ENCODE results near the gene IL6ST. TPM values are rescaled to one million over a fixed set of nuclear protein-coding genes. Genes with fewer than 3 reads are reported as not detected.

IL6ST gene
- total and polyA plus RNA-seq, 9 donors: 45.9 to 406 (median 169) TPM

- Histone ChIP-seq H3K36me3 (no peaks in the 10 kb centered on the region), H3K27ac (no peak overlapping the region), H3K4me3 (no peak overlapping the region), H3K9me3 (no peaks in the 10 kb centered on the region), H3K27me3 (no peaks in the 10 kb centered on the region), H3K4me1 (ENCODE audit: insufficient read depth) (no peaks in the 10 kb centered on the region)
- intact Hi-C loops (cut with DNase I): loop anchor here (5.0 to 10.0 kb wide), 3 partner anchors 268 to 273 kb away; no protein-coding TSS in a partner anchor
- TF ChIP-seq EP300 (IDR thresholded peaks at IDR 0.05): no peak
- TF ChIP-seq POLR2A (IDR thresholded peaks at IDR 0.05): no peak
- TF ChIP-seq, protein P1, sequence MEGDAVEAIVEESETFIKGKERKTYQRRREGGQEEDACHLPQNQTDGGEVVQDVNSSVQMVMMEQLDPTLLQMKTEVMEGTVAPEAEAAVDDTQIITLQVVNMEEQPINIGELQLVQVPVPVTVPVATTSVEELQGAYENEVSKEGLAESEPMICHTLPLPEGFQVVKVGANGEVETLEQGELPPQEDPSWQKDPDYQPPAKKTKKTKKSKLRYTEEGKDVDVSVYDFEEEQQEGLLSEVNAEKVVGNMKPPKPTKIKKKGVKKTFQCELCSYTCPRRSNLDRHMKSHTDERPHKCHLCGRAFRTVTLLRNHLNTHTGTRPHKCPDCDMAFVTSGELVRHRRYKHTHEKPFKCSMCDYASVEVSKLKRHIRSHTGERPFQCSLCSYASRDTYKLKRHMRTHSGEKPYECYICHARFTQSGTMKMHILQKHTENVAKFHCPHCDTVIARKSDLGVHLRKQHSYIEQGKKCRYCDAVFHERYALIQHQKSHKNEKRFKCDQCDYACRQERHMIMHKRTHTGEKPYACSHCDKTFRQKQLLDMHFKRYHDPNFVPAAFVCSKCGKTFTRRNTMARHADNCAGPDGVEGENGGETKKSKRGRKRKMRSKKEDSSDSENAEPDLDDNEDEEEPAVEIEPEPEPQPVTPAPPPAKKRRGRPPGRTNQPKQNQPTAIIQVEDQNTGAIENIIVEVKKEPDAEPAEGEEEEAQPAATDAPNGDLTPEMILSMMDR (IDR thresholded peaks at IDR 0.05): no peak
- 70 to 71% (median 71%) methylated on average over 2 of the region's 2 CpGs for WGBS, 3 donors
- no peak for DNase-seq
Observed at GRCh38 chr5:55934720-55935119, 60.0 kb downstream of the IL6ST start.

GRCh38 chr5:55934115-55934613, 60.6 kb downstream of the IL6ST start:
- H3K4me3 ChIP-seq: no peak overlapping the region
- H3K36me3 ChIP-seq: no peaks in the 10 kb centered on the region
- TF ChIP-seq POLR2A (IDR thresholded peaks at IDR 0.05): no peak
- no peak for TF ChIP-seq EP300 (IDR thresholded peaks at IDR 0.05)
- TF ChIP-seq, protein P1 (IDR thresholded peaks at IDR 0.05): no peak
- H3K4me1 ChIP-seq (ENCODE audit: insufficient read depth): no peaks in the 10 kb centered on the region
- no peak for DNase-seq
- H3K27me3 ChIP-seq: no peaks in the 10 kb centered on the region
- intact Hi-C loops (cut with DNase I): loop anchor here in 3 of 4 donors (5.0 to 10.0 kb wide), 2 partner anchors 271 to 273 kb away; no protein-coding TSS in a partner anchor
- no peak overlapping the region for H3K27ac ChIP-seq
- no peaks in the 10 kb centered on the region for H3K9me3 ChIP-seq
- WGBS, 3 donors: 84 to 91% (median 86%) methylated on average over 9 of the region's 9 CpGs

- no peak for DNase-seq
- 84 to 85% (median 84%) methylated on average over 14 of the region's 14 CpGs for WGBS, 3 donors
- Histone ChIP-seq H3K4me1 (ENCODE audit: insufficient read depth) (no peaks in the 10 kb centered on the region), H3K36me3 (no peaks in the 10 kb centered on the region), H3K27me3 (no peaks in the 10 kb centered on the region), H3K9me3 (no peaks in the 10 kb centered on the region), H3K27ac (no peak overlapping the region), H3K4me3 (no peak overlapping the region)
- no peak for TF ChIP-seq EP300 (IDR thresholded peaks at IDR 0.05)
- TF ChIP-seq POLR2A (IDR thresholded peaks at IDR 0.05): no peak
- TF ChIP-seq, protein P1 (IDR thresholded peaks at IDR 0.05): no peak
- intact Hi-C loops (cut with DNase I): loop anchor here in 3 of 4 donors (5.0 to 10.0 kb wide), 2 partner anchors 271 to 274 kb away; no protein-coding TSS in a partner anchor
Observed at GRCh38 chr5:55933377-55934114, 61.2 kb downstream of the IL6ST start.

DNA sequence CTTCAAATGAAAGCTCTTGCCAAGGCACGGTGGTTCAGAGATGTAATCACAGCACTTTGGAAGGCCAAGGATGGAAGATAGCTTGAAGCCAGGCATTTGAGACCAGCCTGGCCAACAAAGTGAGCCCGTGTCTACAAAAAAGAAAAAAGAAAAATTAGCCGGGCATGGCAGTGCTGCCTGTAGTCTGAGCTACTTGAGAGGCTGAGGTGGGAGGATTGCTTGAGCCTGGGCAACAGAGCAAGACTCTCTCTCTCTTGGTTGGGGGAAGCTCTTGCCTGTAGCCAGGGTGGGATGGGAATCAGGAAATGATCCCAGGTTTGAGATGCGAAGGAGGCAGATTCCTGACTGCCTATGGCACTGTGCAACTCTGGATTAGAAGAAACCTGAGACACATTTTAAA, 62.1 kb downstream of the IL6ST start:
- H3K27ac ChIP-seq: no peak overlapping the region
- intact Hi-C loops (cut with DNase I): loop anchor here in 3 of 4 donors (5.0 to 10.0 kb wide), 2 partner anchors 272 to 275 kb away; no protein-coding TSS in a partner anchor
- 78 to 82% (median 80%) methylated on average over 4 of the region's 4 CpGs for WGBS, 3 donors
- H3K9me3 ChIP-seq: no peaks in the 10 kb centered on the region
- H3K4me1 ChIP-seq (ENCODE audit: insufficient read depth): no peaks in the 10 kb centered on the region
- H3K4me3 ChIP-seq: no peak overlapping the region
- H3K27me3 ChIP-seq: no peaks in the 10 kb centered on the region
- H3K36me3 ChIP-seq: no peaks in the 10 kb centered on the region
- no peak for DNase-seq
- TF ChIP-seq, protein P1 (IDR thresholded peaks at IDR 0.05): no peak
- TF ChIP-seq EP300 (IDR thresholded peaks at IDR 0.05) (no peak), POLR2A (IDR thresholded peaks at IDR 0.05) (no peak)
